Measurements from ENCODE around the gene PGLYRP2.

The PGLYRP2 gene, protein sequence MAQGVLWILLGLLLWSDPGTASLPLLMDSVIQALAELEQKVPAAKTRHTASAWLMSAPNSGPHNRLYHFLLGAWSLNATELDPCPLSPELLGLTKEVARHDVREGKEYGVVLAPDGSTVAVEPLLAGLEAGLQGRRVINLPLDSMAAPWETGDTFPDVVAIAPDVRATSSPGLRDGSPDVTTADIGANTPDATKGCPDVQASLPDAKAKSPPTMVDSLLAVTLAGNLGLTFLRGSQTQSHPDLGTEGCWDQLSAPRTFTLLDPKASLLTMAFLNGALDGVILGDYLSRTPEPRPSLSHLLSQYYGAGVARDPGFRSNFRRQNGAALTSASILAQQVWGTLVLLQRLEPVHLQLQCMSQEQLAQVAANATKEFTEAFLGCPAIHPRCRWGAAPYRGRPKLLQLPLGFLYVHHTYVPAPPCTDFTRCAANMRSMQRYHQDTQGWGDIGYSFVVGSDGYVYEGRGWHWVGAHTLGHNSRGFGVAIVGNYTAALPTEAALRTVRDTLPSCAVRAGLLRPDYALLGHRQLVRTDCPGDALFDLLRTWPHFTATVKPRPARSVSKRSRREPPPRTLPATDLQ

DNA sequence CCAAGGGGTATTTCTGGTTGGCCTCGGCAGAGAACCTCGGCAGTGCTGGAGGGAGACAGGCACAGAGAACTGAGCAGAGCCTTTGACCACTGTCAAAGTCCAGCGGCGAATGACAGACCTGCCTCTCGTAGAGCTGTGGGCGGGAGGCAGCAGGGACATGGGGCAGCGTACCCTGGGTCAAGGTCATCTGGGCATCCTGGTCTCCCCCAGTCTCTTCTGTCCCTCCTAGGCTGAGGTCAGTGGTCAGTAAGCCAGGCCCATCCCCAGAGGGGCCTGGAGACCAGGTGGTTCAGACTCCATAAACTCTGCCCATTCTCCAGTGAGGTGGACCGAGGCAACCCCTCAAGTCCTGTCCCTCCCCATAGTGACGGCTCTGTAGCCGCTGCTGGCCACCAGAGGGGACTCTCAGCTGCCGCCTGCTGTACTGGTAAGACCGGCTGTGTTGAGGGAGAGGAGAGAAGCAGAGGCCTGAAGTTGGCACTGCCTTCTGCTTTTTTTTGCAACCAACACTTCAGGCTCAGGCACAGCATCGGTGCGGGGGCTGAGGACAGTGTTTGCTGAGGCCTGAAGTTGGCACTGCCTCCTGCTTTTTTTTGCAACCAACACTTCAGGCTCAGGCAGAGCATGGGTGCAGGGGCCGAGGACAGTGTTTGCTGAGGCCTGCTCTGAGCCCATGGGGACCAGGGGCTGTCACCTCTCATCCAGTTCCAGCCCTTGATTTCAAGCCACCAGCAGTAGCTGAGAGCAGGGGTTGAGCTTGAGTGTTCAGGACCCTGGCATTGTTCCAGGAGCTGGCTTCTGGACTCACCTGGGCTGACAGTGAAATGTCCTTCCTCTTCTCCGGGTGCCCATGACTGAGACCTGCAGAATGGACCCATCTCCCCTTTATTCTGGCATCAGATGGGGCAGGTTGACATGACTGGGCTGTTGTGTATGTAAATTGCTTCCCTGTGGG, at the start of gene PGLYRP2:
Gene PGLYRP2, minus strand, starts transcription at position 111 of the 955 bp plus-strand sequence. CDS start 130 bp downstream, outside the sequence.
- no peak for TF ChIP-seq POLR2A (IDR thresholded peaks at IDR 0.05; ENCODE audit: extremely low read depth, insufficient read length)
- TF ChIP-seq, protein P1, sequence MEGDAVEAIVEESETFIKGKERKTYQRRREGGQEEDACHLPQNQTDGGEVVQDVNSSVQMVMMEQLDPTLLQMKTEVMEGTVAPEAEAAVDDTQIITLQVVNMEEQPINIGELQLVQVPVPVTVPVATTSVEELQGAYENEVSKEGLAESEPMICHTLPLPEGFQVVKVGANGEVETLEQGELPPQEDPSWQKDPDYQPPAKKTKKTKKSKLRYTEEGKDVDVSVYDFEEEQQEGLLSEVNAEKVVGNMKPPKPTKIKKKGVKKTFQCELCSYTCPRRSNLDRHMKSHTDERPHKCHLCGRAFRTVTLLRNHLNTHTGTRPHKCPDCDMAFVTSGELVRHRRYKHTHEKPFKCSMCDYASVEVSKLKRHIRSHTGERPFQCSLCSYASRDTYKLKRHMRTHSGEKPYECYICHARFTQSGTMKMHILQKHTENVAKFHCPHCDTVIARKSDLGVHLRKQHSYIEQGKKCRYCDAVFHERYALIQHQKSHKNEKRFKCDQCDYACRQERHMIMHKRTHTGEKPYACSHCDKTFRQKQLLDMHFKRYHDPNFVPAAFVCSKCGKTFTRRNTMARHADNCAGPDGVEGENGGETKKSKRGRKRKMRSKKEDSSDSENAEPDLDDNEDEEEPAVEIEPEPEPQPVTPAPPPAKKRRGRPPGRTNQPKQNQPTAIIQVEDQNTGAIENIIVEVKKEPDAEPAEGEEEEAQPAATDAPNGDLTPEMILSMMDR (IDR thresholded peaks at IDR 0.05; ENCODE audit: low read depth, low read length): no peak
- TF ChIP-seq MYC (IDR thresholded peaks at IDR 0.05; ENCODE audit: low read depth, low read length): no peak
- TF ChIP-seq, protein P2, sequence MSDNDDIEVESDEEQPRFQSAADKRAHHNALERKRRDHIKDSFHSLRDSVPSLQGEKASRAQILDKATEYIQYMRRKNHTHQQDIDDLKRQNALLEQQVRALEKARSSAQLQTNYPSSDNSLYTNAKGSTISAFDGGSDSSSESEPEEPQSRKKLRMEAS (IDR thresholded peaks at IDR 0.05; ENCODE audit: low read depth, low read length): no peak
- DNase-seq (ENCODE audit: low read depth): no peak
- no peak within 1 kb of the TSS for H3K4me3 ChIP-seq (ENCODE audit: low read depth, low read length)

DNA sequence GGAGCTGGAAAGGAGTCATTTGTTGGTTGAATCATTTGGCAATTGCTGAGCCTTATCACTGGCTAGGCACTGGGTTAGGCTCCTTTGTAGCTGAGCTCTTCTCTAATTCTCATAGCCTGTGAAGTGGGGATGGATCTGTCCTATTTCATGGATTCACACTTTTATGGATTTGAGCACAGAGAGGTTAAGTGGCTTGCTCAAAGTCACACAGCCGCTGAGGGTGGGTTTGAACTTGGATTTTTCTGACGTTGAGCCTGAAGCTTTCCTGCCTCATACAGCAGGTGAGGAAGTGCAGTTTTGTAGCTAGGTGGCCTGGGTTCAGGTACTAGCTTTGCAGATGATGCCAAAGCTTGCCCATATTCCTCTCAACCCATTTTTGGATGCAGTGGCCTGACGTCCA, 48.4 kb upstream of the PGLYRP2 start:
- no peak for DNase-seq (ENCODE audit: low read depth)
- H3K4me3 ChIP-seq (ENCODE audit: low read depth, low read length): no peak overlapping the region
- TF ChIP-seq, protein P1 (IDR thresholded peaks at IDR 0.05; ENCODE audit: low read depth, low read length): no peak
- TF ChIP-seq MYC (IDR thresholded peaks at IDR 0.05; ENCODE audit: low read depth, low read length) (no peak), POLR2A (IDR thresholded peaks at IDR 0.05; ENCODE audit: extremely low read depth, insufficient read length) (no peak)
- TF ChIP-seq, protein P2 (IDR thresholded peaks at IDR 0.05; ENCODE audit: low read depth, low read length): no peak

DNA sequence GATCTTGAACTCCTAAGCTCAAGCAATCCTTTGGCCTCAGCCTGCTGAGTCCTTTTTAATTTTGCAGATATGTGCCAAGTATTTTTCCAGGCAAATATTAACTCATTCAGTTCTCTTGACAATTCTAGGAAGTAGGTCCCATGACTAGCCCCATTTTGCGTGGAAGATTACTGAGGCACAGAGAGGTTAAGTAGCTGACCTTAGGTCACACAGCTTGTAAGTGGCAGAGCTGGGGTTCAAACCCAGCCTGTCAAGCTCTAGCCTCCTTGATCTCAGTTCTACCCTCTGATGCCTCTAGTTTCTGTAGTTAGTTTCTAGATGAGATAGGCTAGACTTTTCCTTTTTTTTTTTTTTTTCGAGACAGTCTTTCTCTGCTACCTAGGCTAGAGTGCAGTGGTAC, 47.1 kb upstream of the PGLYRP2 start:
- H3K4me3 ChIP-seq (ENCODE audit: low read depth, low read length): no peak overlapping the region
- no peak for DNase-seq (ENCODE audit: low read depth)
- TF ChIP-seq, protein P2 (IDR thresholded peaks at IDR 0.05; ENCODE audit: low read depth, low read length): no peak
- TF ChIP-seq POLR2A (IDR thresholded peaks at IDR 0.05; ENCODE audit: extremely low read depth, insufficient read length) (no peak), MYC (IDR thresholded peaks at IDR 0.05; ENCODE audit: low read depth, low read length) (no peak)
- TF ChIP-seq, protein P1 (IDR thresholded peaks at IDR 0.05; ENCODE audit: low read depth, low read length): no peak

DNA sequence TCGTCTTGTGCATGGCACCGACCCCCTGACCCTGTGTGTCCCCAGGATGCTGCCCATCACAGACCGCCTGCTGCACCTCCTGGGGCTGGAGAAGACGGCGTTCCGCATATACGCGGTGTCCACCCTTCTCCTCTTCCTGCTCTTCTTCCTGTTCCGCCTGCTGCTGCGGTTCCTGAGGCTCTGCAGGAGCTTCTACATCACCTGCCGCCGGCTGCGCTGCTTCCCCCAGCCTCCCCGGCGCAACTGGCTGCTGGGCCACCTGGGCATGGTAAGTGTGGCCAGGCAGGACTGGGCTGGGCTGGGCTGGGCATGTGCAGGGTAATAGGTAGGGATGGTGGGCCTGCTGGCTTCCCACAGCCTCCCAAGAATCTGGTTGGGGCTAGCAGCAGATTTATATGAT, 46.0 kb upstream of the PGLYRP2 start:
- TF ChIP-seq MYC (IDR thresholded peaks at IDR 0.05; ENCODE audit: low read depth, low read length): no peak
- no peak for TF ChIP-seq POLR2A (IDR thresholded peaks at IDR 0.05; ENCODE audit: extremely low read depth, insufficient read length)
- TF ChIP-seq, protein P1 (IDR thresholded peaks at IDR 0.05; ENCODE audit: low read depth, low read length): no peak
- TF ChIP-seq, protein P2 (IDR thresholded peaks at IDR 0.05; ENCODE audit: low read depth, low read length): no peak
- no peak for DNase-seq (ENCODE audit: low read depth)
- H3K4me3 ChIP-seq (ENCODE audit: low read depth, low read length): no peak overlapping the region

DNA sequence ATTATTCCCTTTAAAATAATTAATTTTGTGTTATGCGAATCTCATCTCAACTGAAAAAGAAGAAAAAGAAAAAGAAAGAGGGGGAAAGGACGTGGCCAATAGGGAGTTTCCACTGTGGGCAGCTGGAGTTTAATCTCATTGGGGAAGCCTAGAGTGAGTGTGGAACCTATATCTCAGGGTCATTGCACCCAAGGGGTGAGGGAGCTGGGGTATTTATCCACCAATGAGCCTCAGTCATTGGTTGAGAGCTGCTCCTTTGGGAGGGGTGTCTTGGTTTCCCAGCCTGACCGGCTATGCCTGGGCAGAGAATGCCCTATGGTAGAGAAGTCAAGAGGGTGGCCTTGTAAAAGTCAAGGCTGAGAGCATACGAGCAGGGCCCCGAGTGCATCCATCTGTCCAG, 45.5 kb upstream of the PGLYRP2 start:
- no peak for DNase-seq (ENCODE audit: low read depth)
- H3K4me3 ChIP-seq (ENCODE audit: low read depth, low read length): no peak overlapping the region
- TF ChIP-seq, protein P2 (IDR thresholded peaks at IDR 0.05; ENCODE audit: low read depth, low read length): no peak
- no peak for TF ChIP-seq POLR2A (IDR thresholded peaks at IDR 0.05; ENCODE audit: extremely low read depth, insufficient read length)
- no peak for TF ChIP-seq MYC (IDR thresholded peaks at IDR 0.05; ENCODE audit: low read depth, low read length)
- TF ChIP-seq, protein P1 (IDR thresholded peaks at IDR 0.05; ENCODE audit: low read depth, low read length): no peak
